Stimulated activated naive CD8-positive, alpha-beta T cell treated with anti-CD3 and anti-CD28 coated beads, Interleukin-15, amount 100 ng/mL, for 72 hours (primary cell): ENCODE data around the gene SPI1.
A peak's percentile ranks its signal among the peaks of the same experiment; 100 is the strongest.

Experiments used
- ATAC-seq: fragments of 150-1000 bp; cut with Tn5 transposase; 2 replicates; pipeline ENCODE4 v1.10.0; 2021; ENCODE audit warnings: mild to moderate bottlenecking, moderate library complexity
- DNase-seq, 2 donors: peaks; one replicate each; pipeline ENCODE4 v3.0.0; 2021 to 2022
- H3K27ac Mint-ChIP-seq, 2 donors: one replicate each; pipeline ENCODE4 v1.8.0; 2022; ENCODE audit warnings: mild to moderate bottlenecking in 2 of 2, mixed read lengths in 2 of 2, moderate library complexity in 2 of 2
- H3K27me3 Mint-ChIP-seq: one replicate; pipeline ENCODE4 v1.8.0; 2022; ENCODE audit warnings: mixed read lengths
- H3K4me1 Mint-ChIP-seq: one replicate; pipeline ENCODE4 v1.8.0; 2022; ENCODE audit warnings: mild to moderate bottlenecking, mixed read lengths
- H3K4me3 Mint-ChIP-seq, 2 donors: one replicate each; pipeline ENCODE4 v1.8.0; 2022; ENCODE audit warnings: mild to moderate bottlenecking in 2 of 2, mixed read lengths in 2 of 2, moderate library complexity in 1 of 2
- H3K9me3 Mint-ChIP-seq, 2 donors: one replicate each; pipeline ENCODE4 v1.8.0; 2022; ENCODE audit warnings: mixed read lengths in 2 of 2

SPI1 gene

GRCh38 chr11:47409440-47410369, 31.4 kb upstream of the SPI1 start:
- peaks cover 43% of the 10 kb centered on the region for H3K4me1 Mint-ChIP-seq
- H3K27ac Mint-ChIP-seq, result peak overlapping the region; percentile 98
- ATAC-seq (no peak), DNase-seq (no peak)
- no peaks in the 10 kb centered on the region for H3K9me3 Mint-ChIP-seq
- H3K27me3 Mint-ChIP-seq, result no peaks in the 10 kb centered on the region
- peak overlapping the region; percentile 98 to 99 for H3K4me3 Mint-ChIP-seq

- no peak for DNase-seq
- no peaks in the 10 kb centered on the region for H3K9me3 Mint-ChIP-seq
- peak overlapping the region; percentile 98 to 99 for H3K4me3 Mint-ChIP-seq
- ATAC-seq, result no peak
- H3K27me3 Mint-ChIP-seq, result no peaks in the 10 kb centered on the region
- peak overlapping the region; percentile 98 for H3K27ac Mint-ChIP-seq
- H3K4me1 Mint-ChIP-seq, result peaks cover 43% of the 10 kb centered on the region
These were observed 30.5 kb upstream of the SPI1 start for GRCh38 chr11:47408598-47409439.

- H3K4me3 Mint-ChIP-seq, result peak within 1 kb of the TSS; percentile 98 to 99
- no peaks in the 10 kb centered on the region for H3K27me3 Mint-ChIP-seq
- no peaks in the 10 kb centered on the region for H3K9me3 Mint-ChIP-seq
- DNase-seq, result peak; percentile 96 to 98
- peaks cover 43% of the 10 kb centered on the region for H3K4me1 Mint-ChIP-seq
- ATAC-seq, result peak; percentile 93
- peak within 1 kb of the TSS; percentile 98 for H3K27ac Mint-ChIP-seq
These were observed 29.6 kb upstream of the SPI1 start, which contains the start of gene SLC39A13 for GRCh38 chr11:47407746-47408590. Gene SLC39A13, plus strand, starts transcription at chr11:47408590. Its CDS starts 1,505 bp downstream, at chr11:47410095.

- H3K4me3 Mint-ChIP-seq, result peak overlapping the region; percentile 86 to 90
- H3K27ac Mint-ChIP-seq, result peak overlapping the region; percentile 88
- DNase-seq (no peak), ATAC-seq (no peak)
- H3K4me1 Mint-ChIP-seq, result peaks cover 41% of the 10 kb centered on the region
- H3K9me3 Mint-ChIP-seq, result no peaks in the 10 kb centered on the region
- no peaks in the 10 kb centered on the region for H3K27me3 Mint-ChIP-seq
These were observed 28.8 kb upstream of the SPI1 start for GRCh38 chr11:47406896-47407745.

GRCh38 chr11:47403571-47403970, 25.2 kb upstream of the SPI1 start:
- ATAC-seq, result no peak
- H3K4me1 Mint-ChIP-seq, result peaks cover 31% of the 10 kb centered on the region
- no peaks in the 10 kb centered on the region for H3K9me3 Mint-ChIP-seq

GRCh38 chr11:47403135-47403534, 24.8 kb upstream of the SPI1 start:
- no peak for DNase-seq
- no peak overlapping the region for H3K4me3 Mint-ChIP-seq
- no peak for ATAC-seq
- H3K27ac Mint-ChIP-seq, result no peak overlapping the region
- H3K4me1 Mint-ChIP-seq, result peaks cover 33% of the 10 kb centered on the region
- no peaks in the 10 kb centered on the region for H3K9me3 Mint-ChIP-seq
- no peaks in the 10 kb centered on the region for H3K27me3 Mint-ChIP-seq

More at GRCh38 chr11:47403571-47403970, 25.2 kb upstream of the SPI1 start:
- Mint-ChIP-seq H3K27ac (no peak overlapping the region), H3K4me3 (no peak overlapping the region), H3K27me3 (no peaks in the 10 kb centered on the region)
- DNase-seq, result no peak

GRCh38 chr11:47400768-47401279, 22.5 kb upstream of the SPI1 start:
- DNase-seq, result no peak
- peak overlapping the region; percentile 71 to 83 for H3K4me3 Mint-ChIP-seq
- H3K9me3 Mint-ChIP-seq, result no peaks in the 10 kb centered on the region
- no peaks in the 10 kb centered on the region for H3K27me3 Mint-ChIP-seq
- peaks cover 28% of the 10 kb centered on the region for H3K4me1 Mint-ChIP-seq
- peak; percentile 9 for ATAC-seq
- H3K27ac Mint-ChIP-seq, result peak overlapping the region; percentile 93 to 94

- no peak for DNase-seq
- peak overlapping the region; percentile 84 to 86 for H3K4me3 Mint-ChIP-seq
- peak overlapping the region; percentile 93 to 94 for H3K27ac Mint-ChIP-seq
- ATAC-seq, result peak; percentile 74
- peaks cover 35% of the 10 kb centered on the region for H3K4me1 Mint-ChIP-seq
- H3K9me3 Mint-ChIP-seq, result no peaks in the 10 kb centered on the region
- no peaks in the 10 kb centered on the region for H3K27me3 Mint-ChIP-seq
These were observed 21.8 kb upstream of the SPI1 start for GRCh38 chr11:47399860-47400767.

- no peak overlapping the region for H3K27ac Mint-ChIP-seq
- ATAC-seq, result no peak
- H3K9me3 Mint-ChIP-seq, result no peaks in the 10 kb centered on the region
- peaks cover 51% of the 10 kb centered on the region for H3K4me1 Mint-ChIP-seq
- DNase-seq, result no peak
- H3K4me3 Mint-ChIP-seq, result peak overlapping the region in 1 of 2 donors; percentile 50
- H3K27me3 Mint-ChIP-seq, result no peaks in the 10 kb centered on the region
These were observed 20.2 kb upstream of the SPI1 start for GRCh38 chr11:47398551-47398950.

- DNase-seq (no peak), ATAC-seq (no peak)
- peaks cover 54% of the 10 kb centered on the region for H3K4me1 Mint-ChIP-seq
- no peak overlapping the region for H3K4me3 Mint-ChIP-seq
- H3K27me3 Mint-ChIP-seq, result no peaks in the 10 kb centered on the region
- H3K27ac Mint-ChIP-seq, result no peak overlapping the region
- no peaks in the 10 kb centered on the region for H3K9me3 Mint-ChIP-seq
These were observed 19.7 kb upstream of the SPI1 start for GRCh38 chr11:47398011-47398410.

- DNase-seq (no peak), ATAC-seq (no peak)
- no peaks in the 10 kb centered on the region for H3K27me3 Mint-ChIP-seq
- H3K4me3 Mint-ChIP-seq, result no peak overlapping the region
- peak overlapping the region in 1 of 2 donors; percentile 98 for H3K27ac Mint-ChIP-seq
- H3K9me3 Mint-ChIP-seq, result no peaks in the 10 kb centered on the region
- peaks cover 63% of the 10 kb centered on the region for H3K4me1 Mint-ChIP-seq
These were observed 17.6 kb upstream of the SPI1 start for GRCh38 chr11:47396049-47396320.

GRCh38 chr11:47395223-47396048, 17.1 kb upstream of the SPI1 start:
- no peaks in the 10 kb centered on the region for H3K27me3 Mint-ChIP-seq
- peaks cover 64% of the 10 kb centered on the region for H3K4me1 Mint-ChIP-seq
- H3K9me3 Mint-ChIP-seq, result no peaks in the 10 kb centered on the region
- H3K27ac Mint-ChIP-seq, result peak overlapping the region; percentile 97 to 98
- peak overlapping the region; percentile 53 to 76 for H3K4me3 Mint-ChIP-seq
- peak; percentile 45 for ATAC-seq
- DNase-seq, result no peak
